ENCODE data around the gene SMG9.

- TF ChIP-seq EZH2 (IDR thresholded peaks at IDR 0.05; ENCODE audit: low read length, missing control alignments) (no peak), CTCF (conservative IDR thresholded peaks at IDR 0.05 in 1 of 2, IDR thresholded peaks at IDR 0.05 in 1 of 2; ENCODE audit: low read depth in 1 of 2, low read length in 2 of 2) (no peak)
Observed at GRCh38 chr19:43697295-43697694, 57.5 kb downstream of the SMG9 start.

Data from fibroblast of lung (primary cell).